Measurements from ENCODE around the gene SNX33.

The SNX33 gene

DNA sequence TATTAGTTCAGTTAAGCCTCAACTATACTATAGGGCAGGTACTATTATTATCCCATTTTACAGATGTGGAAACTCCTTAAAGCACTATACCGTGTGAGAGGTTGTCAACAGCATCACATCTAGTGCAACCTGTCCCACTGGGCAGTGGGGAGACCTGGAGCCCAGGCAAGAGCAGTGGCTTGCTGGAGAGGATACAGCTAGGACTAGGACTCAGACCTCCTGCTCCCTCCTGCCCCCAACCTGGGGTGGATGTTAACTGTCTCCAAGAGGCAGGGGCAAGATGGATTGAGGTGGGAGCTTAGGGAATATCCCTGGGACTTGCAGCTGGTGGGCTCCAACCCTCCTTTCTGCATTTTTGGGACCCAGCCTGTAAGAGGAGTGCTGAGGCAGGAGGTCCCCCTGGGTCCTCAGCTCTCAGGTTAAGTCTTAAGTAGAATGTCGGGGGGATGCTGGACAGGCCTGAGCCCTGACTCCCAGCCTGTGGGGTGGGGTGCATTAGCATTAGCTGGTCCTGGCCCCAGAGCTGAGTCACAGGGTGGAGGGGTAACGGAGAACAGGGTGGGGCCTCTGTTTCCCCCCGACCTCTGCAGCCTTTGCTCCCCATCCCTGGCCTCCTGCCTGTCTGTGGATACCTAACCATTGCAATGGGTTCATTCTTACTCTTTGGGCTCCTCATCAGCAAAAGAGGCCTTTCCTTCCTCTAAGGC lies 6.6 kb downstream of the SNX33 start:
- Histone ChIP-seq H3F3A (ENCODE audit: insufficient read depth) (no peaks in the 10 kb centered on the region), H3K9me2 (replicated peaks; ENCODE audit: insufficient read depth, low read length) (no peaks in the 10 kb centered on the region), H3K27me3 (ENCODE audit: low read length) (no peaks in the 10 kb centered on the region), H3K9me3 (ENCODE audit: insufficient read depth, low read length) (no peaks in the 10 kb centered on the region), H3K4me2 (ENCODE audit: low read depth, low read length, poor library complexity, severe bottlenecking) (no peak overlapping the region), H3K36me3 (ENCODE audit: low read length) (no peaks in the 10 kb centered on the region), H4K20me1 (ENCODE audit: low read depth, low read length) (no peaks in the 10 kb centered on the region), H3K27ac (ENCODE audit: low read depth, low read length) (no peak overlapping the region), H3K9ac (ENCODE audit: low read length) (no peak overlapping the region), H2AFZ (ENCODE audit: low read depth, low read length, severe bottlenecking) (no peak overlapping the region), H3K4me3 (ENCODE audit: insufficient read depth, low read length, poor library complexity, severe bottlenecking) (no peak overlapping the region), H3K79me2 (ENCODE audit: insufficient read depth, low read length) (no peaks in the 10 kb centered on the region)
- TF ChIP-seq, protein P1, sequence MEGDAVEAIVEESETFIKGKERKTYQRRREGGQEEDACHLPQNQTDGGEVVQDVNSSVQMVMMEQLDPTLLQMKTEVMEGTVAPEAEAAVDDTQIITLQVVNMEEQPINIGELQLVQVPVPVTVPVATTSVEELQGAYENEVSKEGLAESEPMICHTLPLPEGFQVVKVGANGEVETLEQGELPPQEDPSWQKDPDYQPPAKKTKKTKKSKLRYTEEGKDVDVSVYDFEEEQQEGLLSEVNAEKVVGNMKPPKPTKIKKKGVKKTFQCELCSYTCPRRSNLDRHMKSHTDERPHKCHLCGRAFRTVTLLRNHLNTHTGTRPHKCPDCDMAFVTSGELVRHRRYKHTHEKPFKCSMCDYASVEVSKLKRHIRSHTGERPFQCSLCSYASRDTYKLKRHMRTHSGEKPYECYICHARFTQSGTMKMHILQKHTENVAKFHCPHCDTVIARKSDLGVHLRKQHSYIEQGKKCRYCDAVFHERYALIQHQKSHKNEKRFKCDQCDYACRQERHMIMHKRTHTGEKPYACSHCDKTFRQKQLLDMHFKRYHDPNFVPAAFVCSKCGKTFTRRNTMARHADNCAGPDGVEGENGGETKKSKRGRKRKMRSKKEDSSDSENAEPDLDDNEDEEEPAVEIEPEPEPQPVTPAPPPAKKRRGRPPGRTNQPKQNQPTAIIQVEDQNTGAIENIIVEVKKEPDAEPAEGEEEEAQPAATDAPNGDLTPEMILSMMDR (IDR thresholded peaks at IDR 0.05; ENCODE audit: insufficient read depth, low read length, poor library complexity, severe bottlenecking): no peak
- TF ChIP-seq EZH2phosphoT487 (conservative IDR thresholded peaks at IDR 0.05; ENCODE audit: low read length): no peak

DNA sequence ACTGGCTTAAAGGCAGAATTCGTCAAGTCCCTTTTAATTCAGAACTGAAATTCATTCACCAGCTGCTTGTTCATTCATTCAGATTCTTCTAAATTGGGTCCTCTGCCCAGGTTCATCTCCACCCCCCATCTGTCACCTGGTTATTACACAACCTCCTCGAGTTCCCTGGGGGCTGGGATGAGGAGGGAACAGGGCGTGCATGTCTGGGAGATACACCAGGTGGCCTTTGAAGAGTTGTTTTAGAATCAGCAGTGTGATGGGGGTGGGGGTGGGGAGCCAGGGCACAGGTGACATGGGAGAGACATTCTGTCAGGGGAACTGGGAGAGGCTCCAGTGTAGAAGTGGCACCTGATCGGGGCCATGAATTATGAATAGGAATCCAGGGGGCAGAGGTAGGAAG lies 8.2 kb downstream of the SNX33 start:
- Histone ChIP-seq H3K27me3 (ENCODE audit: low read length) (no peaks in the 10 kb centered on the region), H3K4me3 (ENCODE audit: insufficient read depth, low read length, poor library complexity, severe bottlenecking) (no peak overlapping the region), H3K9ac (ENCODE audit: low read length) (no peak overlapping the region), H3K79me2 (ENCODE audit: insufficient read depth, low read length) (no peaks in the 10 kb centered on the region), H4K20me1 (ENCODE audit: low read depth, low read length) (no peaks in the 10 kb centered on the region), H3K4me2 (ENCODE audit: low read depth, low read length, poor library complexity, severe bottlenecking) (no peak overlapping the region), H3K9me3 (ENCODE audit: insufficient read depth, low read length) (no peaks in the 10 kb centered on the region), H3F3A (ENCODE audit: insufficient read depth) (no peaks in the 10 kb centered on the region), H3K27ac (ENCODE audit: low read depth, low read length) (no peak overlapping the region), H2AFZ (ENCODE audit: low read depth, low read length, severe bottlenecking) (no peak overlapping the region), H3K9me2 (replicated peaks; ENCODE audit: insufficient read depth, low read length) (no peaks in the 10 kb centered on the region), H3K36me3 (ENCODE audit: low read length) (no peaks in the 10 kb centered on the region)
- TF ChIP-seq, protein P1 (IDR thresholded peaks at IDR 0.05; ENCODE audit: insufficient read depth, low read length, poor library complexity, severe bottlenecking): no peak

GRCh38 chr15:75656331-75656730 lies 8.6 kb downstream of the SNX33 start:
- no peak for TF ChIP-seq EZH2phosphoT487 (conservative IDR thresholded peaks at IDR 0.05; ENCODE audit: low read length)
- TF ChIP-seq, protein P1 (IDR thresholded peaks at IDR 0.05; ENCODE audit: insufficient read depth, low read length, poor library complexity, severe bottlenecking): no peak

More at GRCh38 chr15:75656331-75656730, 8.6 kb downstream of the SNX33 start:
- H3K4me2 ChIP-seq (ENCODE audit: low read depth, low read length, poor library complexity, severe bottlenecking): no peak overlapping the region
- H2AFZ ChIP-seq (ENCODE audit: low read depth, low read length, severe bottlenecking): no peak overlapping the region
- no peaks in the 10 kb centered on the region for H3K27me3 ChIP-seq (ENCODE audit: low read length)
- H3F3A ChIP-seq (ENCODE audit: insufficient read depth): no peaks in the 10 kb centered on the region
- H3K27ac ChIP-seq (ENCODE audit: low read depth, low read length): no peak overlapping the region
- H3K36me3 ChIP-seq (ENCODE audit: low read length): no peaks in the 10 kb centered on the region
- no peaks in the 10 kb centered on the region for H3K79me2 ChIP-seq (ENCODE audit: insufficient read depth, low read length)
- H3K9me2 ChIP-seq (replicated peaks; ENCODE audit: insufficient read depth, low read length): no peaks in the 10 kb centered on the region
- no peak overlapping the region for H3K4me3 ChIP-seq (ENCODE audit: insufficient read depth, low read length, poor library complexity, severe bottlenecking)
- H4K20me1 ChIP-seq (ENCODE audit: low read depth, low read length): no peaks in the 10 kb centered on the region
- H3K9me3 ChIP-seq (ENCODE audit: insufficient read depth, low read length): no peaks in the 10 kb centered on the region
- H3K9ac ChIP-seq (ENCODE audit: low read length): no peak overlapping the region

Measured in SU-DHL-6 (cell line).